ENCODE measurements around the gene MAP7. TPM values are rescaled to one million over a fixed set of nuclear protein-coding genes. Genes with fewer than 3 reads are reported as not detected.

Gene MAP7
- total RNA-seq, 1 experiment from 2014 or later = 33.0 TPM

Small RNA genes within 50 kb of the gene (small RNA-seq; reads per million reads assigned to genes)
- 0 reads per million in 2 experiments for gene AL023284.1
- gene NDUFS5P1 = 0 reads per million in 2 experiments

Other genes starting within 250 kb of the MAP7 start
- gene MAP3K5, start 242.1 kb upstream of the MAP7 start, total RNA-seq (2014; rRNA removed; shearing (Covaris generic)) = 0.55 and 0.75 TPM in 2 replicates